ENCODE measurements around the gene ARRB1.

ARRB1 gene

GRCh38 chr11:75344761-75345454 is 6.6 kb downstream of the ARRB1 start:
- no peak for DNase-seq (ENCODE audit: low spot score)
- Histone ChIP-seq H2AFZ (ENCODE audit: low read length) (no peak overlapping the region), H4K8ac (ENCODE audit: low read depth, low read length) (no peak overlapping the region), H3K4me3 (ENCODE audit: low read length in 2 of 2) (no peak overlapping the region), H2BK12ac (ENCODE audit: low read length) (no peak overlapping the region), H3K23ac (ENCODE audit: low read depth, low read length, poor library complexity) (no peak overlapping the region), H3K9me3 (replicated peaks in 1 of 2; ENCODE audit: control insufficient read depth in 2 of 2, insufficient read depth in 1 of 2, low read depth in 1 of 2, low read length in 2 of 2) (no peaks in the 10 kb centered on the region), H2AK5ac (ENCODE audit: low read depth, low read length) (peak overlapping the region; percentile 20), H3K36me3 (replicated peaks in 1 of 2; ENCODE audit: control insufficient read depth in 2 of 2, insufficient read depth in 2 of 2, low read length in 2 of 2) (no peaks in the 10 kb centered on the region), H3K79me1 (ENCODE audit: low read depth, low read length) (no peaks in the 10 kb centered on the region), H3K27ac (replicated peaks; ENCODE audit: low read length) (no peak overlapping the region), H4K91ac (ENCODE audit: low read depth, low read length, poor library complexity) (no peak overlapping the region), H3K9ac (ENCODE audit: low read depth, low read length, poor library complexity) (no peak overlapping the region), H2BK15ac (ENCODE audit: low read length) (peak overlapping the region; percentile 31), H2BK5ac (ENCODE audit: low read length) (peak overlapping the region; percentile 16), H3K4me2 (ENCODE audit: insufficient read depth, low read length, poor library complexity, severe bottlenecking) (no peak overlapping the region), H3K18ac (ENCODE audit: low read length) (peak overlapping the region; percentile 58), H2BK120ac (ENCODE audit: low read depth, low read length) (no peak overlapping the region), H3K4ac (ENCODE audit: low read length) (no peak overlapping the region), H3K4me1 (ENCODE audit: control insufficient read depth in 2 of 2, insufficient read depth in 1 of 2, low read depth in 1 of 2, low read length in 2 of 2) (peaks cover 32 to 35% of the 10 kb centered on the region in 2 donors), H3K14ac (ENCODE audit: low read length) (no peak overlapping the region), H3K27me3 (ENCODE audit: control insufficient read depth in 3 of 3, insufficient read depth in 3 of 3, low read depth in 1 of 3, low read length in 3 of 3) (no peaks in the 10 kb centered on the region)
- WGBS, 2 donors (ENCODE audit: extremely low coverage in 2 of 2, insufficient read length in 2 of 2, insufficient replicate concordance in 1 of 2) = no CpG with 5 or more reads among the region's 11 CpGs

GRCh38 chr11:75344186-75344585 is 7.3 kb downstream of the ARRB1 start:
- Histone ChIP-seq H2BK15ac (ENCODE audit: low read length) (peak overlapping the region; percentile 31), H3K27ac (replicated peaks; ENCODE audit: low read length) (no peak overlapping the region), H3K4me2 (ENCODE audit: insufficient read depth, low read length, poor library complexity, severe bottlenecking) (no peak overlapping the region), H3K9ac (ENCODE audit: low read depth, low read length, poor library complexity) (no peak overlapping the region), H4K91ac (ENCODE audit: low read depth, low read length, poor library complexity) (no peak overlapping the region), H2BK12ac (ENCODE audit: low read length) (no peak overlapping the region), H2BK5ac (ENCODE audit: low read length) (peak overlapping the region; percentile 16), H3K9me3 (replicated peaks in 1 of 2; ENCODE audit: control insufficient read depth in 2 of 2, insufficient read depth in 1 of 2, low read depth in 1 of 2, low read length in 2 of 2) (no peaks in the 10 kb centered on the region), H3K23ac (ENCODE audit: low read depth, low read length, poor library complexity) (no peak overlapping the region), H3K18ac (ENCODE audit: low read length) (no peak overlapping the region), H4K8ac (ENCODE audit: low read depth, low read length) (no peak overlapping the region), H2AK5ac (ENCODE audit: low read depth, low read length) (peak overlapping the region; percentile 20), H3K36me3 (replicated peaks in 1 of 2; ENCODE audit: control insufficient read depth in 2 of 2, insufficient read depth in 2 of 2, low read length in 2 of 2) (no peaks in the 10 kb centered on the region), H2AFZ (ENCODE audit: low read length) (no peak overlapping the region), H3K4me3 (ENCODE audit: low read length in 2 of 2) (no peak overlapping the region), H3K27me3 (ENCODE audit: control insufficient read depth in 3 of 3, insufficient read depth in 3 of 3, low read depth in 1 of 3, low read length in 3 of 3) (no peaks in the 10 kb centered on the region), H3K4ac (ENCODE audit: low read length) (no peak overlapping the region), H3K79me1 (ENCODE audit: low read depth, low read length) (no peaks in the 10 kb centered on the region), H2BK120ac (ENCODE audit: low read depth, low read length) (no peak overlapping the region), H3K4me1 (ENCODE audit: control insufficient read depth in 2 of 2, insufficient read depth in 1 of 2, low read depth in 1 of 2, low read length in 2 of 2) (peaks cover 29 to 30% of the 10 kb centered on the region in 2 donors), H3K14ac (ENCODE audit: low read length) (no peak overlapping the region)
- WGBS, 2 donors (ENCODE audit: extremely low coverage in 2 of 2, insufficient read length in 2 of 2, insufficient replicate concordance in 1 of 2) = no CpG with 5 or more reads among the region's 3 CpGs
- no peak for DNase-seq (ENCODE audit: low spot score)

GRCh38 chr11:75342966-75343870 is 8.2 kb downstream of the ARRB1 start:
- Histone ChIP-seq H3K9me3 (replicated peaks in 1 of 2; ENCODE audit: control insufficient read depth in 2 of 2, insufficient read depth in 1 of 2, low read depth in 1 of 2, low read length in 2 of 2) (no peaks in the 10 kb centered on the region), H4K91ac (ENCODE audit: low read depth, low read length, poor library complexity) (no peak overlapping the region), H3K18ac (ENCODE audit: low read length) (no peak overlapping the region), H2AFZ (ENCODE audit: low read length) (no peak overlapping the region), H3K36me3 (replicated peaks in 1 of 2; ENCODE audit: control insufficient read depth in 2 of 2, insufficient read depth in 2 of 2, low read length in 2 of 2) (no peaks in the 10 kb centered on the region), H3K23ac (ENCODE audit: low read depth, low read length, poor library complexity) (no peak overlapping the region), H2BK5ac (ENCODE audit: low read length) (no peak overlapping the region), H2BK15ac (ENCODE audit: low read length) (no peak overlapping the region), H2BK12ac (ENCODE audit: low read length) (no peak overlapping the region), H3K14ac (ENCODE audit: low read length) (no peak overlapping the region), H2AK5ac (ENCODE audit: low read depth, low read length) (no peak overlapping the region), H2BK120ac (ENCODE audit: low read depth, low read length) (no peak overlapping the region), H3K4me1 (ENCODE audit: control insufficient read depth in 2 of 2, insufficient read depth in 1 of 2, low read depth in 1 of 2, low read length in 2 of 2) (peaks cover 25 to 28% of the 10 kb centered on the region in 2 donors), H3K79me1 (ENCODE audit: low read depth, low read length) (no peaks in the 10 kb centered on the region), H3K9ac (ENCODE audit: low read depth, low read length, poor library complexity) (no peak overlapping the region), H4K8ac (ENCODE audit: low read depth, low read length) (no peak overlapping the region), H3K4me3 (ENCODE audit: low read length in 2 of 2) (no peak overlapping the region), H3K4ac (ENCODE audit: low read length) (no peak overlapping the region), H3K27me3 (ENCODE audit: control insufficient read depth in 3 of 3, insufficient read depth in 3 of 3, low read depth in 1 of 3, low read length in 3 of 3) (no peaks in the 10 kb centered on the region), H3K27ac (replicated peaks; ENCODE audit: low read length) (no peak overlapping the region), H3K4me2 (ENCODE audit: insufficient read depth, low read length, poor library complexity, severe bottlenecking) (no peak overlapping the region)
- no CpG with 5 or more reads among the region's 12 CpGs for WGBS, 2 donors (ENCODE audit: extremely low coverage in 2 of 2, insufficient read length in 2 of 2, insufficient replicate concordance in 1 of 2)
- no peak for DNase-seq (ENCODE audit: low spot score)

All from neuronal stem cell (in vitro differentiated cells).